SIG-M5 treated with dmso at 0.1 percent for 504 hours (cell line): ENCODE measurements around the gene MZT2A.
"Not testable (repeated sequence)": the region's sequence is repeated elsewhere in the genome, so short reads cannot be mapped to it uniquely, and the experiment has no call there.

ENCODE experiments used
- DNase-seq: peaks from one replicate; lab custom pipeline; 2025; ENCODE audit not compliant: unreplicated experiment; lab: John Stamatoyannopoulos, UW

Gene MZT2A

GRCh38 chr2:131521524-131521923, 29.3 kb upstream of the MZT2A start:
- DNase-seq = not testable (repeated sequence)

DNA sequence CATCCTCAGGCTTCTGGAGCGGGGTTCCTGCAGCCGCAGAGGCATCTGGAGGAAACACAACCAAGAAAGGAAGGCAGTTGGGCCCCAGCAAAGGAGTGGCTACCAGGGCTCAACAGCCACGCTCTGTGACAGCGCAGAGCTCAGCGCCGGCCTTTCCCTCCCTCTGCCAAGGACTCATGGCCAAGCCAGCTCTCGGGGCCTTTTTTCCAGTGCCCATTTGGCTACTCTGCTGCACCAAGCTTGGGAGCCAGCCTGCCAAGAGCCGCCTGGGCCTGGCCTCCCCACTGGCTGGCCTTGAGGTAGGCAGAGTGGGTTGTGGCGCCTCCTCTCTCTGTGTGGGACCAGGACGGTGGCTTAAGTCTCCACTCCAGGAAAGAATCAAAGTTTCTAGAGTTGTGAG, 28.3 kb upstream of the MZT2A start:
- DNase-seq = no peak

DNA sequence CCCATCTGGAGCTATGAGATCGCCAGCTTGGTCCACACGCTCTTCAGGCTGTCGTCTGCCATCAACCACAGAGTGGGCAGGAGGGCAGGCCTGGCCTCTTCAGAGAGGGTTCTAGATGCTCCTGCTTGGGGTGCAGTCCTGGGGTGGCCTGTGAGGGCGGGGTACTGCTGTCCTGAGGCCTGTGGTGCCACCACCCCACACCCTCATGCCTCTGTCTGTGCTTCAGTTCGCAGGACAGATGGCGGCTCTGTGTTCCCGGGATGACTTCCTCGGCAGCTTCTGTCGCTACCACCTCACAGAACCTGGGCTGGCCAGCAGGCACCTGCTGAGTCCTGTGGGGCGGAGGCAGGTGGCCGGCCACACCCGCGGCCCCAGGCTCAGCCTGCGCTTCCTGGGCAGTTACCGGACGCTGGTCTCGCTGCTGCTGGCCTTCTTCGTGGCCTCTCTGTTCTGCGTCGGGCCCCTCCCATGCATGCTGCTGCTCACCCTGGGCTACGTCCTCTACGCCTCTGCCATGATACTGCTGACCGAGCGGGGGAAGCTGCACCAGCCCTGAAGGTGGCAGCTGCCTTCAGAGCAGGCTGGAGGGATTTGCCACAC, 27.8 kb upstream of the MZT2A start:
- not testable (repeated sequence) for DNase-seq

GRCh38 chr2:131519466-131519865, 27.3 kb upstream of the MZT2A start:
- no peak for DNase-seq

DNA sequence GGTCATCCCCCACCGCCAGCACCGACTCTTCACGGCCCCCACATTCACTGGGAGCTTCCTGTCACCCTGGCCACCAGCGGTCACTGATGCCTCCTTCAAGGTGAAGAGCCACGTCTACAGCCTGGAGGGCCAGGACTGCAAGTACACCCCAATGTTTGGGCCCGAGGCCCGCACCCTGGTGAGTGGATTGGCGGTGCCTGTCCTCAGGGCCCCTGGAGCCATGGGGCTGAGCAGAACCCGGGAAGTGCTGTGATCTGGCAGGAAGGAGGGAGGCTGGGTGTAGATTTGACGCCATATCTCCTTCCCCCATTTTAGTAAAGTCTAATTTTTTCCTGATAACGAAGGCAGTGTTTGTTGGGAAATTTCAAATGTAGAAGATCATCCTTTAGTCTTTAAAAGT, 26.3 kb upstream of the MZT2A start:
- DNase-seq = not testable (repeated sequence)

- DNase-seq = not testable (repeated sequence)
These were observed 25.7 kb upstream of the MZT2A start for GRCh38 chr2:131517856-131518255.

DNA sequence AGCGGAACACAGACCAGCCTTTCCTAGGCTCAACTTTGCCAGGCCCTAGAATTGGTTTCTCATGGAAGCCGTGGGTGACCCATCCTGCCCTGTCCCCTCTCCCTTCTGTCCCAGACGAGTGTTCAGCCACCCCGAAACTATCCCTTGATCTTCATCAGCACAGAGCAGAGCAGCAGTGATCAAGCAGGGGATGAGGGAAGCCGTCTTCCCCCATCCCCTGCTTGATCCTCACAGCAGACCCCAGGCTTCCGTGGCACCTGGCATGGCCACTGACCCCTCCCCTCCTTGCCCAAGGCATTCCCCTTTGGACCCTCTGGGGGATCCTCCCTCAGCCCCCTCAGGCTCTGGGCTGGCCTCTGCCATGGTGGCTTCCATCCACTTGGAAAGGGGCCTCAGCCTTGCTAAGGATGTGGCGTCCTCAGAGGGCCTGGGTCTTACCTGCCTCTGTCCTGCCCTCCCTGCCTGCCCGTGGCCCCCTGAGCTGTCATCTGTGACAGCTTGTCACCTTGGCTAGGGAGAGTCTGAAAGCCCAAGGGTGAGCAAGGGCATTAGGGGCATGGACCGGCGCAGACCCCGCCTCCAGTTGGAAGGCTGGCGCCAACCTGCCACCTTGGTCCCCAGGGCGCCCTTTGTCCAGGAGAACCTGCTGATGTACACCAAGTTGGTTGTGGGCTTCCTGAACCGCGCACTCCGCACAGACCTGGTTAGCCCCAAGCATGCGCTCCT, 25.1 kb upstream of the MZT2A start:
- no peak for DNase-seq

- DNase-seq = not testable (repeated sequence)
These were observed 24.4 kb upstream of the MZT2A start for GRCh38 chr2:131516621-131517020.

GRCh38 chr2:131516011-131516410, 23.8 kb upstream of the MZT2A start:
- no peak for DNase-seq

GRCh38 chr2:131515235-131515634, 23.0 kb upstream of the MZT2A start:
- not testable (repeated sequence) for DNase-seq

- DNase-seq = not testable (repeated sequence)
These were observed 22.4 kb upstream of the MZT2A start for GRCh38 chr2:131514408-131515166.

DNA sequence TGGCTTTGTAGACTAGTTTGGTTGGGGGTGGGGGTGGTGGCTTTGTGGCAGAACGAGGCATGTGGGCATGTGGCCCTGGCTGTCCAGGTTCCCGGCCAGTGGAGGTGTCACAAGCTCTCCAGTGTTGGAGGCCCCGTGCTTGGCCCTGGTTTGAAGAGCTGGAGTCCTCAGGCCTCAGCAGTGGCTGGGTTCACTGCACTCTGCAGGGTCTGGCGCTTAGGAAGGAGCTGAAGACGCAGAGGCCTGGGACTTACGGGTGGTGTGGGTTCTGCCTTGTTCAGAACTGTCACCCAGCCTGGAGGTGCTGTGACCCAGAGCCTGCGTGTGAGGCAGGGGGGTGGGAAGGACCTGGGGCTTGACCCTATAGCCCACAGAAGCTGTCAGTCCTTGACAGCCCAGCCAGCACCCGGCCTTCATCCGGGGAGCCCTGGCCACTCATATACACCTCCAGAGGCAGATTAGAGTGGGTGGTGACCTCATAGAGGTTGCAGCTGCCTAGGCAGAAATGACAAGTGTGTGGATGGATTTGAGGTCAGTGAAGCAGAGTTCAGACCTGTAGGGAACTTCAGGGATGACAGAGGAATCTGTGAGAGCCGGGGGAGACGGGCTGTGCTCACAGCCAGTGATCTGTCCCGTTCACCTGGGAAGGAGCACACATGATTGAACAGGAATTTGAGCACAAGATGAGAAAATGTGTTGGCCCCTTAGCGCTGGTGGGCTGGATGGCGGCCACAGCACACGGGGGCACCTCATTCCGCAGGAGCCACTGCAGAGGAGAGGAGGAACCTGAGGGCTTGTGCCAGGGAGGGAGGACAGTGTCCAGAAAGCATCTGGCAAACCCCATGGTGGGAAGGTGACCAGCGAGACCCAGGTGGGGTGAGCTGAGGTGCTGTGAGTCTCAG, 20.0 kb upstream of the MZT2A start:
- DNase-seq = not testable (repeated sequence)

- DNase-seq = not testable (repeated sequence)
These were observed 19.2 kb upstream of the MZT2A start for GRCh38 chr2:131511291-131511968.

DNA sequence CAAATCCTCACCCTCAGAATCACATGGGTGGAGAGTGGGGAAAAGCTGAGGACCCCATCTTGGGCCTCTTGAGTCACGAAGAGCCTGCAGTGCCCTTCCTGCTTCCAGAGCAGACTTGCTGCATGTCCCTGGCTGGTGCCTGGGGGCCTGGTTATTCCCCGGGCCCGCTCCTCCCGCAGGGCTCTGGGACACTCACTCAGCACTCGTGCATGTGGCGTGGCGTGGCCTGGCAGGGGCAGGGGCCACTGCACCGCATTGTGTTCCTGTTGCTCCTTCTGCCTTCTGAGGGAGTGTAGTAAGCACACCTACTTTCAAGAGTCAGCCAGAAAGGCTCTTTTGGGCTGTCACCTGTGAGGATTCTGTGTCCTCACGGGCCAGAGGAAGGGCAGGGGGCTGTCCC, 17.4 kb upstream of the MZT2A start:
- DNase-seq = no peak

DNA sequence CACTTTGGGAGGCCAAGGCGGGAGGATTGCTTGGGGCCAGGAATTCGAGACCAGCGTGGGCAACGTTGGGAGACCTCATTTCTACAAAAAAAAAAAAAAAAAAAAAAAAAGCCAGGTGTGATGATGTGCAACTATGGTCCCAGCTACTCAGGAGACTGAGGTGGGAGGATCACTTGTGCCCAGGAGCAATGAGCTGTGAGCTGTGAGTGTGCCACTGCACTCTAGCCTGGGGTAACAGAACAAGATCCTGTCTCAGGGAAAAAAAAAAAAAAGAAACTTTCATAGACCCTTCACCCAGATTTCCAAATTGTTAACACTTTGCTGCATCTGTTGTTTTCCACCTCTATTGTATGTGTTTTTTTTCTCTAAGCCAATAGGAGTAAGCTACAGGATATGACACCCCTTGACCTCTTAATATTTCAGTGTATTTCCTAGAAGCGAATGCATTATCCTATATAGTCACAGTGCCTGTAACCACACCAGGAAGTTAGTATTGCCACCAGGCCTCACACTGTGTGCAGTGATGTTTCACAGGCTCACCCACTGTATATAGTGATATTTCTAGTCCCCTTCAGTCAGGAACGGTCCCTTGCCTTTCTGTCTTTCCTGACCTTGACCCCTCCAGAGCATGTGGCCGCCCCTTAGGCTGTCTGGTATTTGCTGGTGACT, 12.0 kb upstream of the MZT2A start:
- not testable (repeated sequence) for DNase-seq

- DNase-seq = not testable (repeated sequence)
These were observed 11.4 kb upstream of the MZT2A start for GRCh38 chr2:131503587-131503986.

DNA sequence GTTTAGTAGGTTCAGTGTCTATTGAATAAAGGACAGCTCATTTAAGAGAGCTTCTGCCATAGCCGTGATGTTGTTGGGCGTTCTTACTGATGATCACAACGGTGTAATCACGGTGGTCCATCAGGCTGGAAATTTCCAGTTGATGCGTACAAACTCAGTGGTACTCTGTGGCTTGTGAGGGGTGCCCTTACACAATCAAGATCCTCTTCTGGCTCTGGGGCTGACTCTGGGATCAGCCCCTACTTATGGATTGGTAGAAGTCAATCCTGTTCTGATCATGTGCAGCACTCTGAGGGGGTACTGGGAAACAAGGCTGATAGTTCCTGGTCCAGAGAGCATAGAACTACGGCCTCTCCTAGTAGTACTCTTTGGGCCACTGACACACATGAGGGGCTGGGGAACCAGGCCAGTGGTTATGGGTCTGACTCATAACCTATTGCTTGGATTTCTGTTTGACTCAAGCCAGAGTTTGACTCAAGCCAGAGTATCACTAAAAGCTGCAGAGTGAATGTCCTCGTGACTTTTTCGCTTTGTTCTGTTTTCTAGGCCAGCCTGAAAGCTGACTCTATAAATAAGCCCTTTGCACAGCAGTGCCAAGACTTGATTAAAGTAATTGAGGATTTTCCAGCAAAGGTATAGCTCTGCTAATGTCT, 6.2 kb upstream of the MZT2A start:
- DNase-seq = not testable (repeated sequence)

GRCh38 chr2:131495506-131495905, 3.3 kb upstream of the MZT2A start:
- DNase-seq = not testable (repeated sequence)
